ENCODE results near the gene PRPF19.

DNA sequence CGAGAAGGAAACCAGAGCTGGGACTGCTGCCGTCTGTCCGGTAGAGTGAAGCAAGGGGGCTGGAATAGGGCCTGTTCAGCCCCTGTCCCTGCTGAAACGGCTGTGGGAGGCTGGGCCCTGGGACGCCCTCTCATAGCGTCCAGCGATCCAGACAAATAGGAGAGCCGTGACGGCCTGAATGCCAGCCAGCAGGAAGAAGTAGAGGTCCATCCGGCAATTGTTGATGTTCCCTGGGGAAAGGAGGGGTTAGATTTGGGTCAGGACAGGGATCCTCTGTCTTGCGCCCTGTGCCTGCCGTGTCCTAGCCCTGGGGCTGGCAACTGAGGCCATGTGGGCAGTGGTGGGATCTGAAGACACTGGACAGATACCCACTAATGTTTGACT, 30.8 kb upstream of the PRPF19 start:
- TF ChIP-seq, protein P1, sequence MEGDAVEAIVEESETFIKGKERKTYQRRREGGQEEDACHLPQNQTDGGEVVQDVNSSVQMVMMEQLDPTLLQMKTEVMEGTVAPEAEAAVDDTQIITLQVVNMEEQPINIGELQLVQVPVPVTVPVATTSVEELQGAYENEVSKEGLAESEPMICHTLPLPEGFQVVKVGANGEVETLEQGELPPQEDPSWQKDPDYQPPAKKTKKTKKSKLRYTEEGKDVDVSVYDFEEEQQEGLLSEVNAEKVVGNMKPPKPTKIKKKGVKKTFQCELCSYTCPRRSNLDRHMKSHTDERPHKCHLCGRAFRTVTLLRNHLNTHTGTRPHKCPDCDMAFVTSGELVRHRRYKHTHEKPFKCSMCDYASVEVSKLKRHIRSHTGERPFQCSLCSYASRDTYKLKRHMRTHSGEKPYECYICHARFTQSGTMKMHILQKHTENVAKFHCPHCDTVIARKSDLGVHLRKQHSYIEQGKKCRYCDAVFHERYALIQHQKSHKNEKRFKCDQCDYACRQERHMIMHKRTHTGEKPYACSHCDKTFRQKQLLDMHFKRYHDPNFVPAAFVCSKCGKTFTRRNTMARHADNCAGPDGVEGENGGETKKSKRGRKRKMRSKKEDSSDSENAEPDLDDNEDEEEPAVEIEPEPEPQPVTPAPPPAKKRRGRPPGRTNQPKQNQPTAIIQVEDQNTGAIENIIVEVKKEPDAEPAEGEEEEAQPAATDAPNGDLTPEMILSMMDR (IDR thresholded peaks at IDR 0.05; ENCODE audit: insufficient read depth, low read length, poor library complexity, severe bottlenecking) = no peak
- TF ChIP-seq EZH2phosphoT487 (conservative IDR thresholded peaks at IDR 0.05; ENCODE audit: low read length) = no peak

Data from SU-DHL-6 (cell line).